ENCODE measurements around the gene CACNA1I. TPM values are rescaled to one million over a fixed set of nuclear protein-coding genes. Genes with fewer than 3 reads are reported as not detected.

CACNA1I gene
- total RNA-seq, 1 donor from 2014 or later: 0.05 TPM

- ATAC-seq (no peak), DNase-seq (ENCODE audit: low spot score) (no peak)
Observed at GRCh38 chr22:39686776-39687525, 116.4 kb downstream of the CACNA1I start.

GRCh38 chr22:39688186-39688785 lies 117.7 kb downstream of the CACNA1I start:
- ATAC-seq (no peak), DNase-seq (ENCODE audit: low spot score) (no peak)

DNA sequence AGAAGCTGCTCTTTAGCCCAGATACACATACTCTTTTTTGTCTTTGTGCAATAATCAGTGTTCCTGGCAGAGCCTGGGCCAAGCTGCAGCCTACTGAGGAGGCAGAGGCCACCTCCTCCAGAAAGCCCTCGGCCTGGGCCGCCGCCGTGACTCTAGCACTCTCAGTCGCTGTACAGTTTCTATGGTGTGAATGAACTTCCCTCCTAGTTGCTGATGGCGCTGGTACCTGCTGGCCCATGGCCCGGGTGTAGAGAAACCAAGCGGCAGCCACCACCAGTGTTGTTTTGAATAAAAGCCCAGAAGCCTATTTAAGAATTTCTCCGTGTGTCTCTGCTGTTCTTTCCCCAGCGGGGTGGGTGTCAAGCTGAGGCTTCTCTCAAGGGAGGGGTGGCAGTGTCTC lies 118.9 kb downstream of the CACNA1I start:
- DNase-seq (ENCODE audit: low spot score) (no peak), ATAC-seq (no peak)

DNA sequence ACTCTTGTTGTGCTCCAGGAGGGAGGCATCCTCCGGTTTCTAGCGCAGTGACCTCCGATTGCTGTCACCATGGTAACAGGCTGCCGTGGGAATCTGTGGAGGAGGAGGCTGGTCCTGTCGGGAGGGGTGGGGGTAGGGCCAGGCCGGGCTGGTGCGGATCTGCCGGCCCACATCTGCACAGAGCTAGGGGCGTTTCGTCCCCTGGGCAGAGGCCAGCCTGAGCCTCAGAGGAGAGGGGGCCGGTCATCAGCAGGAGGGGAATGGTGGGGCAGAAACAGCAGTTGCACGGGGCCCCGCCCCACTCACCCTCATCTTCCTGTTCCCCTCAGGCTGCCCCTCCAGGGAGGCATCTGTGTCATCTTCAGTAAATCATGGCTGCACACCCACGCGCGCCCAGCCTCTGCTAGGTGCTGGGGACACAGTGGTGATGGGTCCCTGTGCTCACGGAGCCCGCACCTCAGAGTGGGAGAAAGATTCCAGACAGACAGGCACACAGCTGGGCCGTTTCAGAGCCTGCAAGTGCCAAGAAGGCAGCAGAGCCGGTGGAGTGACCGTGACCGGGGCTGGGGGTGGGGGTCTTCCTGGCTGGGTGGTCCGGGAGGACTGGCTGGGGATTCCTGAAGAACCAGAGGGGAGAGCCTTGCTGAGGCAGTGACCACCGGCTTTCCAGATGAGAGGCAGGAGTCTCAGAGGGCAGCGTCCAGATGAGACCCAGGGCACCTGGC lies 120.5 kb downstream of the CACNA1I start:
- ATAC-seq (no peak), DNase-seq (ENCODE audit: low spot score) (no peak)

DNA sequence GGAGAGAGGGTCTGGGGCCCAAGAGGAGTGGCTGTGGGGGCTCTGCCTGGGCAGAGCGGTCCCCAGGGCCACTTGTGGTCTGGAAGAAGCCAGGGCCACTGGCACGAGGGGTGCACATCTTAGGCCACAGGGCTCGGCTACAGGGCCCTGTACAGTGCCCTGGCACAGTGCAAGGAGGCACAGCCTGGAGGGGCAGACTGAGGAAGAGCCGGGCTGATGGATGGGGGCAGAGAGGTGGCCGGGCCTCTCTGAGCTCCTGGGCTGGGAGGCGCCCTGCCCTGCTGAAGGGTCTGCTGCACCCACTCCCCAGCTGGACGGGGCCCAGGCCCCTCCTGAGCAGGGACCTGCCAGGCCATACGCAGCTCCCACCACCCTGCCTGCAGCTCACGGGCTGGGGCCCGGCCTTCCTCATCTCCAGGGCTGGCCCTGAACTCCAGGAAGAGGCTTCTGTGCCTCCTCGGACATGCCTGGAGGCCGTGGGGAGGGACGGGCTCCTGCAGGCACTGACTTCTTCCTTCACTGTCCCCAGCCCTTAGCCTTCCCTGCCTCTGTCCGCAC lies 123.5 kb downstream of the CACNA1I start:
- no peak for ATAC-seq

GRCh38 chr22:39697790-39698430 lies 127.4 kb downstream of the CACNA1I start:
- DNase-seq (ENCODE audit: low spot score) (no peak), ATAC-seq (no peak)

More for the DNA sequence above, 123.5 kb downstream of the CACNA1I start:
- DNase-seq (ENCODE audit: low spot score): no peak

DNA sequence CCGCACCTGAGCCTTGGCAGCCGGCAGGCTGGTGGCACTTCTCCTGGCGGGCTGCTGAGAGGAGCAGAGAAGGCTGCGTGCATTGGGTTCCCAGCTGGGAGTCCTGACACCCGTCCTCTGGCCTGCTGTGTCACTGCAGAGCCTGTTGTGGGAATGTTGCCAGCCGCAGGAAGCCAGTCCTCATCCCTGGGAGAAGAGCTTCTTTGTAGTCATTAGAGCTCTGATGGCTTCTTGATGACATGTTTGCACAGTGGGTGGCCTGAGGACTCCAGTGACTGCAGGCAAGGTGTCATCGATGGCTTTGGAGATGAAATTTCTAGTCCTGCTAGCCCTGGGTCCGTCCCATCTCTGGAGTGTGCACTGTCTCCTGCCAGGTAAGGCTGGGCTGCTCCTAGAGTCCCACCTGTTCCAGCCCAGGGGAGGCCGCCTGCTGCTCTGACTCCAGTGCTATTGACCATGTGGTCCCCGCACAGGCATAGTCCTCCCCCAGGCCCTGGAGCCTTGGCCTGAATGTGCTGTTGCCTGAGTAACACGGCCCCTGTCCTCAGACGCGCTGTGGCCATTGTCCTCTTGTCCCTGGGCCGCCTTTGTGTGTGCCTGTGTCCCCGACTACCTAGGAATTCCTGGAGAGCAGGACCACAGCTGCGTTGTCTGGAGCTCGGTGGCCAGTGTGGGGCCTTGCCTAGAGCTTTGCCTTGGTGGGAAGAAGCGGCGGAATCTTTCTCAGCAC lies 129.2 kb downstream of the CACNA1I start:
- DNase-seq (ENCODE audit: low spot score) (no peak), ATAC-seq (no peak)

GRCh38 chr22:39700565-39700964 lies 130.0 kb downstream of the CACNA1I start:
- no peak for DNase-seq (ENCODE audit: low spot score)
- no peak for ATAC-seq

GRCh38 chr22:39703091-39703490 lies 132.5 kb downstream of the CACNA1I start:
- DNase-seq (ENCODE audit: low spot score) (no peak), ATAC-seq (no peak)

DNA sequence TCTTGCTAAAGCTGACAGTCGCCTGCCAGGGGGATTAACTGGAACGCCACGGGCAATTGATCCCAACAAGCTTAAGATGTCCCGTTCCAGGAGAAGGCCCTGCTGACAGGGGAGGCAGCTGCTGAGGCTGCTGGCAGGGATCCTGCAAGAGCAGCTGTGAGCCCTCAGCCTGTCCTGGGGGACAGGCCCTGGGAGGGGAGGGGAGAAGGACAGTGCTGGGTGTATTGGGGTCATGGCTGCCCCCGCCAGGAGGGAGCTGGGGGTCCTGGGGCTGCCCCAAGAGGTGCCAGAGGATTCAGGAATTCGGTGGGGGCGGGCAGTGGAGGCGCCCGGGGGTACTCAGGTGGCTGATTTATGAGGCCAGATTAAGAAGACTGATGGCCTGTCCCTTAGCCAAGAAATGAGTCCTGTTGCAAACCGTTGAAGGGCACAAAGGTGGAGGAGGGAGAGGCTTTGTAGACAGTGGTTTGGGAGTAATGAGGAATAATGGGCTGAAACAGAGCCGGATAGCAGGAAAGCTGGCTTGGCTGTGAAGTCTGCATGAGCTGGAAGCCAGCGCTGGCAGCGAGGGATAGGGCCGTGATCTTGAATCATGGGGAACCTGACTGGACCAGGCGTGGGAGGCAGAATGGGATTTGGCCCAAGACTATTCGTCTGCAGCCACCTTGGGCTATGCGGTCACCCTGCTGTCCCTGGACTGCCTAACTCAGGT lies 133.5 kb downstream of the CACNA1I start:
- DNase-seq (ENCODE audit: low spot score): no peak
- no peak for ATAC-seq

DNA sequence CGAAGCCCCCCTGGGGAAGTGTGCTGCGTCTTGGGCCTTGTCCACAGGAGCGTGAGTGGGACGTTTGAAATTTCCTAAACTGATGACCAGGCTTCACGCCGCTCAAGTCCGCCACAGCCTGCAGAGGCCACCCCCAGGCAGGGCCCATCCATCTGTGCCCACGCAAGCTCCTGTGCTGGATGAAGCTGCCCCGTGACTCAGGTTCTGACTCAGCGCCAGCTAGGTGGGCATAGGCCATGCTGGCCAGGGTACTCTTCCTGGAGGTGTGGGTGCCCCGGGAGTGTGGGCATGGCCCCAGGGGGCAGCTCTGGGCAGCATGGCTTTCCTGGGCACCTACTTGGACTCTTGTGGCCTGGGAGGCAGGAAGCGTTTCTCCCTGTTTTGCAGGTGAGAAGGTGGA lies 134.8 kb downstream of the CACNA1I start:
- ATAC-seq: no peak
- DNase-seq (ENCODE audit: low spot score): no peak

- ATAC-seq (no peak), DNase-seq (ENCODE audit: low spot score) (no peak)
Observed at GRCh38 chr22:39706376-39707140, 136.0 kb downstream of the CACNA1I start.

DNA sequence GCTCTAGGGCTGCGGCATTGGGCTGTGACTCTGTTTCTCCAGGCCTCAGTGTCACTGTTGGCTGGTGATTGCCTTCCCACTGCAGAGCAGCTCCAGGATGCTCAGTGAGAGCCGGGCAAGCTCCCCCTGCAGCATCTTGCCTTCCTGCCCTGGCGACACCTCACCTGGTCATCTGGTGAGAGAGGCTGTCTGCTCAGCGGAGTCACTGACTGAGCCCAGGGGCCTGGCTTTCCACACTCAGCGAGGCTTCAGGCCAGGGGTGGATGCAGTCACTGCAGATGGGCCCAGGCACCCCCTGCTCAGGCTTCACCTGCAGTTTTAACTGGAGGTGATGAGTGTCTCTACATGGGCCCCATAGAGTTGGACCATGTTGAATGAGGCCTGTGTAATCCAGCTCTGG lies 136.8 kb downstream of the CACNA1I start:
- DNase-seq (ENCODE audit: low spot score): no peak

DNA sequence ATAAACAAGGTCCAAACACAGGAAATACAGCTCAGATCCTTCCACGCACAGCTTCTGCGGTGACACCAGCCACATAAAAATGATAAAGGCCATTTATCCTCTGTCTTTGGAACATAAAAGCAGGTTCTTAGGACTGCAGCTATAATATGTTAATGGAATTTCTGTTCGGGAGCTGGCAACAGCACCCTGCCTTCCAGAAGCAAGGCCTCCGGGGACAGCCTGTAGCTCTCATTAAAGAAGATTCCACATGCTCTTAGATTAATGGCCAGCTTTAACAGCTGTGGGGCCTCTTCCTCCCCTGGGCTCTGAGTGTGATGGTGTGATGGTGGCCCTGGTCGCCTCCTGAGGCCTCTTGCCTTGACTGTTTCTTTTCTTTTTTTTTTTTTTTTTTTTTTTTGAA lies 137.3 kb downstream of the CACNA1I start:
- ATAC-seq: no peak

More for the DNA sequence above, 136.8 kb downstream of the CACNA1I start:
- no peak for ATAC-seq

DNA sequence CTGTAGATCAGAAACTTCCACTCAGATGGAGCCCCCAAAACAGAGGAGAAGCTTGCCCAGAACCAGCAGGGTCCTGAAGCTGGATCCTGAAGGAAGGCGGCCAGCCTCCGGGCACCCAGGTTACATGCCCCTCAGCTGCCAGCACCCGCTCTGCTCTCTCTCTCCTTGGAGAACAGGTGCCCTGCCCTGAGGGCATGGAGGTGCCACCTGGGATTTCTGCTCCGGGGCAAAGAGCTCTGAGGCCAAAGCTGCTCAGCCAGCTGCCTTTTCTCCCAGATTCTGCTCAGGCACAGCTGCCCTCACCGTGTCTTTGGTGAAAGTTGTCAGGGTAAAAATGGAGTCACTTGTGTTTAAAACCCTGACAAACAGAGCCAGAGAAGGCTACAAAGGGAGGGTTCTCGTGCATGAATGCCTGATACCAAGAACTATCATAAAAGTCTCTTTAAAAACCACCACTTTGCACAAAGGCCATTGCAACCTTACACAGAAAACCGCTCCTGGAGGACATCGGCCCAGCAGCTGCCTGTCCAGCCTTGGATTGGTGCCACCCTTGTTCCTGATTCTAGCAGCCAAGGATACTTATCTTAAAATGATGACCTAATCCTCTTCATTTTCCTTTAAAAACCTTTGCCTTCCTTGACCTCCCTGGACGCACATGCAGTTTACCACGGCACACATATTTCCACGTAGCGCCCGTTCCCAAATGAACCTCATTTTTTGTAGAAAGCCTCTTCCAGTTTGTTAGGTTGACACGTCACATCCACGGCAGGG lies 140.0 kb downstream of the CACNA1I start:
- no peak for DNase-seq (ENCODE audit: low spot score)
- no peak for ATAC-seq

More for the DNA sequence above, 137.3 kb downstream of the CACNA1I start:
- no peak for DNase-seq (ENCODE audit: low spot score)

GRCh38 chr22:39712081-39712480 lies 141.5 kb downstream of the CACNA1I start:
- DNase-seq (ENCODE audit: low spot score) (no peak), ATAC-seq (no peak)

GRCh38 chr22:39712751-39713525 lies 142.4 kb downstream of the CACNA1I start:
- DNase-seq (ENCODE audit: low spot score) (no peak), ATAC-seq (no peak)

Data from left lobe of liver (tissue), 2 donors.